ENCODE results near the gene KLK7.

The KLK7 gene

DNA sequence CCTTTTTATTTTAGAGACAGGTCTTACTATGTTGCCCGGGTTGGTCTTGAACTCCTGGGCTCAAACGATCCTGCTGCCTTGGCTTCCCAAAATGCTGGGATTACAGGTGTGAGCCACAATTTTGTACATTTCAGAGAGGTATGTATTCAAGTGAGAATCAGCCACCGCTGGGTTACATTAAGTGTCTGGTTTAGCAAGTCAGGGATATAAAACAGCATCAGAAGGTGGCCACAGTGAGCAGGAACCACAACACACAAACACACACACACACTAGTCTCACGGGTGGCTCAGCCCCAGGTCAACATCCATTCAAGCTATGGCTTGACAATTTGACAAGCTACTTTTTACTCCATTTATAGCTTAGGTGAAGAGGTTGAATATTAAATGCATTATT lies 51.0 kb downstream of the KLK7 start:
- Histone ChIP-seq H3K4me2 (ENCODE audit: insufficient read depth, low read length) (no peak overlapping the region), H3K36me3 (ENCODE audit: insufficient read depth, low read length) (no peaks in the 10 kb centered on the region), H3K9me3 (ENCODE audit: insufficient read depth, low read length, severe bottlenecking) (no peaks in the 10 kb centered on the region), H2AFZ (ENCODE audit: low read depth, low read length) (no peak overlapping the region), H3K4me1 (ENCODE audit: insufficient read depth, low read length) (no peaks in the 10 kb centered on the region), H3K27me3 (ENCODE audit: insufficient read depth, low read length, poor library complexity) (no peaks in the 10 kb centered on the region), H4K20me1 (ENCODE audit: insufficient read depth, low read length) (no peaks in the 10 kb centered on the region), H3K79me2 (ENCODE audit: insufficient read depth, low read length) (no peaks in the 10 kb centered on the region), H3K4me3 (ENCODE audit: low read depth in 1 of 2, low read length in 2 of 2) (no peak overlapping the region), H3K9ac (ENCODE audit: low read depth, low read length) (no peak overlapping the region), H3K27ac (ENCODE audit: low read length) (no peak overlapping the region)
- ATAC-seq (ENCODE audit: insufficient read depth, low read depth) (no peak), DNase-seq (no peak)
- no peak for TF ChIP-seq EZH2 (IDR thresholded peaks at IDR 0.05; ENCODE audit: borderline replicate concordance, low read depth, low read length, severe bottlenecking)
- TF ChIP-seq, protein P1, sequence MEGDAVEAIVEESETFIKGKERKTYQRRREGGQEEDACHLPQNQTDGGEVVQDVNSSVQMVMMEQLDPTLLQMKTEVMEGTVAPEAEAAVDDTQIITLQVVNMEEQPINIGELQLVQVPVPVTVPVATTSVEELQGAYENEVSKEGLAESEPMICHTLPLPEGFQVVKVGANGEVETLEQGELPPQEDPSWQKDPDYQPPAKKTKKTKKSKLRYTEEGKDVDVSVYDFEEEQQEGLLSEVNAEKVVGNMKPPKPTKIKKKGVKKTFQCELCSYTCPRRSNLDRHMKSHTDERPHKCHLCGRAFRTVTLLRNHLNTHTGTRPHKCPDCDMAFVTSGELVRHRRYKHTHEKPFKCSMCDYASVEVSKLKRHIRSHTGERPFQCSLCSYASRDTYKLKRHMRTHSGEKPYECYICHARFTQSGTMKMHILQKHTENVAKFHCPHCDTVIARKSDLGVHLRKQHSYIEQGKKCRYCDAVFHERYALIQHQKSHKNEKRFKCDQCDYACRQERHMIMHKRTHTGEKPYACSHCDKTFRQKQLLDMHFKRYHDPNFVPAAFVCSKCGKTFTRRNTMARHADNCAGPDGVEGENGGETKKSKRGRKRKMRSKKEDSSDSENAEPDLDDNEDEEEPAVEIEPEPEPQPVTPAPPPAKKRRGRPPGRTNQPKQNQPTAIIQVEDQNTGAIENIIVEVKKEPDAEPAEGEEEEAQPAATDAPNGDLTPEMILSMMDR (IDR thresholded peaks at IDR 0.05; ENCODE audit: borderline replicate concordance, extremely low read depth, low read length, poor library complexity, severe bottlenecking), result no peak

DNA sequence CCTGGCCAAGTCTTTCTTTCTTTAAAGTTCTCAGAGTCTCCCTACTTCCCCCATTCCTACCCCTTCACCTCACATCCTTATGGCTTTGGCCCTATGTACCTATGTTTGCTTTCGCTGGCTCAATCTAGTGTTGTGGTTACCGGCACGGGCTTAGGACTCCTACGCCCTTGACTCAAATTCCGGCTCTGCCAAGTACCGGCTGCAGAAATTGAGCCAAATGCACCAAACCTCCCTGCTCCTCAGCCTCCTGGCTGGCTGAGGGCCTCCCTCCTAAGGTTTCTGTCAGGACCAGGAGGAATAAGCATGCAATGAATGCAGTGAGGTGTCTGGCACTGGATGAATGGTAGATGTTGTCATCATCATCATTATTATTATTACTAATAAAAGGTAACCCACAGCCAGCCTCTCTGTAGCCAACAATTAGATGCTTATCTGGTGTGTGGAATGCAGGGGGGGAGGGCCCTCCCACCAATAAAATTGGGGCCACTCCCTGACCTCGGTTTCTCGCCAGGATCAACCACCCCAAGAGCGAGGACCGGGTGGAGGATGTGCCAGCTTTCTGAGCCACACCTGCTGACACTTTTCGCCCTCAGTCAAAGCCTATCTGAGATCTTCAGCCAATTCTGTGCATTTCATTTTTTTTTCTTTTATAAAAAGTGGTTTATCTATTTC lies 51.6 kb downstream of the KLK7 start:
- TF ChIP-seq, protein P1 (IDR thresholded peaks at IDR 0.05; ENCODE audit: borderline replicate concordance, extremely low read depth, low read length, poor library complexity, severe bottlenecking), result no peak
- no peak for TF ChIP-seq EZH2 (IDR thresholded peaks at IDR 0.05; ENCODE audit: borderline replicate concordance, low read depth, low read length, severe bottlenecking)
- Histone ChIP-seq H3K9ac (ENCODE audit: low read depth, low read length) (no peak overlapping the region), H2AFZ (ENCODE audit: low read depth, low read length) (no peak overlapping the region), H3K27ac (ENCODE audit: low read length) (no peak overlapping the region), H3K9me3 (ENCODE audit: insufficient read depth, low read length, severe bottlenecking) (no peaks in the 10 kb centered on the region), H3K4me2 (ENCODE audit: insufficient read depth, low read length) (no peak overlapping the region), H4K20me1 (ENCODE audit: insufficient read depth, low read length) (no peaks in the 10 kb centered on the region), H3K4me3 (ENCODE audit: low read depth in 1 of 2, low read length in 2 of 2) (no peak overlapping the region), H3K27me3 (ENCODE audit: insufficient read depth, low read length, poor library complexity) (no peaks in the 10 kb centered on the region), H3K4me1 (ENCODE audit: insufficient read depth, low read length) (no peaks in the 10 kb centered on the region), H3K79me2 (ENCODE audit: insufficient read depth, low read length) (no peaks in the 10 kb centered on the region), H3K36me3 (ENCODE audit: insufficient read depth, low read length) (no peaks in the 10 kb centered on the region)
- DNase-seq (no peak), ATAC-seq (ENCODE audit: insufficient read depth, low read depth) (no peak)

DNA sequence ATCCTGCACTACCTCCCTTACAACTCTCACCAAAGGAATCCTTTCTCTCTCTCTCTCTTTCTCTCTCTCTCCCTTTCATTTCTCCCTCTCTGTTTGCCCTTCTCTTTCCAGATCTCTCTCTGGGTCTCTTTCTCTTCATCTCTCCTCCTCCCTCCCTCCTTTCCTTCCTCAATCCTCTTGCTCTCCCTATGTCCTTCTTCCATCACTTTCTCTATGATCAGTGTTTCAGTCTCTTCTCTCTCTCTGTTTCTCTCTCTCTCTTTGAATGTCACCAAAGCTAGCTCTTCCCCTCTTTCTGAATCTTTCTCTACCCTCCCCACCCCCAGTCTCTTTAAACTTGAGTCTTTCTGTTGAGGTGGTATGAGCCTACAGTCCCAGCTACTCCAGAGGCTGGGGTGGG lies 52.7 kb downstream of the KLK7 start:
- H3K27me3 ChIP-seq (ENCODE audit: insufficient read depth, low read length, poor library complexity), result no peaks in the 10 kb centered on the region
- DNase-seq (no peak), ATAC-seq (ENCODE audit: insufficient read depth, low read depth) (no peak)
- no peak overlapping the region for H3K4me2 ChIP-seq (ENCODE audit: insufficient read depth, low read length)
- no peaks in the 10 kb centered on the region for H3K79me2 ChIP-seq (ENCODE audit: insufficient read depth, low read length)
- no peaks in the 10 kb centered on the region for H3K36me3 ChIP-seq (ENCODE audit: insufficient read depth, low read length)
- no peak overlapping the region for H3K9ac ChIP-seq (ENCODE audit: low read depth, low read length)
- TF ChIP-seq, protein P1 (IDR thresholded peaks at IDR 0.05; ENCODE audit: borderline replicate concordance, extremely low read depth, low read length, poor library complexity, severe bottlenecking), result no peak
- no peak for TF ChIP-seq EZH2 (IDR thresholded peaks at IDR 0.05; ENCODE audit: borderline replicate concordance, low read depth, low read length, severe bottlenecking)
- H3K27ac ChIP-seq (ENCODE audit: low read length), result no peak overlapping the region
- no peaks in the 10 kb centered on the region for H3K4me1 ChIP-seq (ENCODE audit: insufficient read depth, low read length)
- no peaks in the 10 kb centered on the region for H4K20me1 ChIP-seq (ENCODE audit: insufficient read depth, low read length)
- no peak overlapping the region for H2AFZ ChIP-seq (ENCODE audit: low read depth, low read length)
- H3K4me3 ChIP-seq (ENCODE audit: low read depth in 1 of 2, low read length in 2 of 2), result no peak overlapping the region
- no peaks in the 10 kb centered on the region for H3K9me3 ChIP-seq (ENCODE audit: insufficient read depth, low read length, severe bottlenecking)

Data from DND-41 (cell line).